ENCODE results near the gene CMIP.

The CMIP gene

DNA sequence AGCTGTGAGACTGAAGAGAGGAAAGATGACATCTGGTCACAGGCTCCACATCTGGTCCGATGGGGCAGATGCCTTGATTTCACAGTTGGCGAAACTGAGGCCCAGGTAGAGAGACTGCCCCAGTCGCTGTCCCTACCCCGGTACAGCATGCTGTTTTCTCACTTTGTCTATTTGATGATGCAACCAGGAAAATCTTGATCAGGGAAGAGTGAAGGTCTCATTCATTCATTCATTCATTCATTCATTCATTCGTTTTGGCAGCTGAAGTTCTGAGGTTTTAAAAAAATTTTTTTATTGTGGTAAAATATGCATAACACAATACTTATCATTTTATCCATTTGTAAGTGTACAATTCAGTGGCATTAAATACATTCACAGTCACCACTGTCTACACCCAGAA lies 19.7 kb downstream of the CMIP start:
- DNase-seq, result no peak

DNA sequence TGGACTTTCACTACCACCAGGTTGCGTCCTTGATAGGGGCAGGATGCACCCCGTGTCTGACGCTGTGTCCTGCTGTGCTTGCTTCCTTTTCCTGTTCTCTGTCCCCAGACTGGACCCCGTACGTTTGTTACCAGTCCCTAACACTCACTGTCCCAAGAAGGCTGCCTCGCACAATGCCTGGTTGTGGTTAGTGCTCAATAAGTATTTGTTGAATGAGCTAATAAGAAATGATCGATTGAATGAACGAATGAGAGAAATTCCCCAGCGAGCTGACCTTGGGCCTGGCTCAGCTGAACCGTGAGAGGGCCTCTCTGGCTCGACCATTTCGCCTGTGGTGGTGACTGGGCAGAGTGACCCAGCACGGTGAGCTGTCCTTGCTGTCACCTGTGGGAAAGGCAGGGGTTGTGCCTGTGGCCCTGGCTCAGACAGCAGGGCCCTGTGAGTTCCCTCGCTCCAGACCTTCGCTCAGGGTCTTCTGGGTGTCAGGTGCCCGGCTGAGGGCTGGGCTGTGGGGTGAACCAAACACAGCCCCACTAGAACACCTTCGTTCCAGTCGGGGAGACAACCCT lies 20.9 kb downstream of the CMIP start:
- DNase-seq, result no peak

DNA sequence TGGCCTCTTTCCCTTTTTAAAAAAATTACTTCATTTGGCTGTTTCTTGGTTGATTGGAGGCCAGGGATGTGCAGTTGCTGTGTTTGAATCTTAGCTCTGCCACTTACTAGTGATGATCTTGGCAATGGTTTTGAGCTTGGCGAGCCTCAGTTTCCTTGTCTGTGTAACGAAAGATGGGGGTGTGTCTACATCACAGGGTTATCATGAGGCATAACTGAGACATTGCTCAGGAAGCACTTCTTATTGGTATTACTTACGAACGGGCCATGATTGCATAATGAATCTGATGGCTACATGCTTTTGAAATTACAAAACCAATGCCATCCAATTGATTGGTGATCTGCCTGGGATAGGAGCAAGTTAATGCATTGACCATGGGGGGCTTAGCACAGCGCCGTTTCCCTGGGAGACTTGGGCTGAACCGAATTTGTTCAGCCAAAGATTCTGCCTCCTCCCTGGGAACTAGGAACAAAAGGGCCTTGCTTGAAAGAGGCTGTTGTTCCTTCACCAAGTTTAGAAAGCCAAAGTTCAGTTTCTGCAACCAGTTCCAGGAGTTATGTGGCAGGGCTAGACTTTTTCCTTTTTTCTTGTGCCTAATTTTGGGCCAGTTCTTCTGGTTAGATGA lies 21.9 kb downstream of the CMIP start:
- no peak for DNase-seq

DNA sequence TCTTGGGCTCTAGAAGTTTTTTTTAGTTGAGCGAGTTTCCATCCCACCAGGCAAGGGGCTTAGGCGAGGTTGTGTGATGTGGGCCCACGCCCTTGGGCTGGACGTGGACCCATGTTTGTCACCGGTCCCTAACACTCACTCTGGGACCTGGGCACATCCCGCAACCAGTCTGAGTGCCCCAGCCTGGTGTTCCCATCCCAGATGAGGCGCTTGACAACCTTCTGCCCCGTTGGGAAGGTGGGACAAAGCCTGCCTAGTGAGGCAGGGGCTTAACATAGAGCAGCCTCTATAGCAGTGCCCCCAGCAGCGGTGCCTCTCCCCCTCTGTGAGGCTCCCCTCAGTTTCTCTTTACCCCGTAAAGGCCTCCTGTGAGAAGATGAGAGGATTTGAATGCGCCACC lies 22.5 kb downstream of the CMIP start:
- no peak for DNase-seq

DNA sequence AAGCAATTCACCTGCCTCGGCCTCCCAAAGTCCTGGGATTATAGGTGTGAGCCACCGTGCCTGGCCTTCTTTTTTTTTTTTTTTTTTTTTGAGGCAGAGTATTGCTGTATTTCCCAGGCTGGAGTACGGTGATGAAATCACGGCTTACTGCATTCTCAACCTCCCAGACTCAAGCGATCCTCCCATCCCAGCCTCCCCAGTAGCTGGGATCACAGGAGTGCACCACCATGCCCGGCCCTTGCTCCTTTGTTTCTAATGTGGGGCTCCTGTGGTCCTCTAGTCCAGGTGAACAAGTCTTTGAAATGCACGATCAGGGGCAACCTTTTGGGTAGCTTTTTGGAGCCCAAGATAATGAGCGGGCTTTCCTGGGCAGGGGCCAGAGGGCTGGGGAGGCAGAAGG lies 23.2 kb downstream of the CMIP start:
- DNase-seq, result no peak

DNA sequence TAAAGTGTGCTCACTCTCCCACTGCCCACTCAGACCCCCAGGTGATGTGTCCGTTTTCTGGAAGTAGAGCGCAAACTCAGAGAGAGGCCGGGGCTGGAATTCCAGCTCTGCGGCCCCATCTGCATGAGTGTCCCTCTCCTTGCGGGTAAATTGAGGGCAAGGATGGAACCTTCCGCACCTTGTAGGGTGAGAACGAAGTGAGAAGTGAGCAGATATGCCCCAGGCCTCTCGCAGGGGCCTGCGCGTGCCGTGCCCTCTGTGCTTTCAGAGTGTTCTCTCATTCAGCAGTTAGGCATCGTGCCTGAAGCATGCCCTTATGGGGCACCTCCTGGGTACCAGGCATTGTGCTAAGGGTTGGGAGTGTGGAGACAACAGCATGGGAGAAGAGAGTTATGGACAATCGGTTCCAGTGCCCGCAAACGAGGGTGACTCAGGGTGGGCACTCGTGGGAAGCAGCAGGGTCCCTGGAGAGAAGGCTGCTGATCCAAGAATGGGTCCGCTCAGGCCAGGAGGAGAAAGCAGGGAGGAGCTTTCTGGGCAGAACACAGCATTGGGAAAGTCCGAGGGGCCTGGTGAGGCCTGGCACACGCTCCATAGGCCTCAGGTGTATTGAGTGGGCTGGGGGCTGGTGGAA lies 23.8 kb downstream of the CMIP start:
- DNase-seq, result no peak

DNA sequence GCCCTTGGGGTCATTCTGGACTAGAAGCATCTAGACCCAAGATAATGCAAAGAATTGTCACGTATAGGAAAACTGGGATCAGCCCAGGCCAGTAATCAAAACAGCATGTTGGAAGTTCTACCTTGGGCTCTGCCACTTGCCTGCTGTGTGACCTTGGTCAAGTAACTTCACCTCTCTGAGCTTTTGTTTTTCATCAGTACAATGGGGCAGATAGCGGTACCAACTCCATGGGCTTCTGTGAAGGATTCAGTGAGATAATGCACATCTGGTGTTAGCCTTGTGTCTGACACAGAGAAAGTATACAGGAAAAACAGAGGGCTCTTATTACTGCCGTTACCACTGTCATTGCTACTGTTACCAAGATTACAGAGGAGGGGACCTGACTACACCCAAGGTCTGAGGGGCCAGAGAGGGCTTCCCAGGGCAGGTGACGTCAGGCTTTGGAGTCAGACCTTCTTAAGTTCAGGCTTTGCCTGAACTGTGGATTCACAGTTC lies 24.6 kb downstream of the CMIP start:
- no peak for DNase-seq

DNA sequence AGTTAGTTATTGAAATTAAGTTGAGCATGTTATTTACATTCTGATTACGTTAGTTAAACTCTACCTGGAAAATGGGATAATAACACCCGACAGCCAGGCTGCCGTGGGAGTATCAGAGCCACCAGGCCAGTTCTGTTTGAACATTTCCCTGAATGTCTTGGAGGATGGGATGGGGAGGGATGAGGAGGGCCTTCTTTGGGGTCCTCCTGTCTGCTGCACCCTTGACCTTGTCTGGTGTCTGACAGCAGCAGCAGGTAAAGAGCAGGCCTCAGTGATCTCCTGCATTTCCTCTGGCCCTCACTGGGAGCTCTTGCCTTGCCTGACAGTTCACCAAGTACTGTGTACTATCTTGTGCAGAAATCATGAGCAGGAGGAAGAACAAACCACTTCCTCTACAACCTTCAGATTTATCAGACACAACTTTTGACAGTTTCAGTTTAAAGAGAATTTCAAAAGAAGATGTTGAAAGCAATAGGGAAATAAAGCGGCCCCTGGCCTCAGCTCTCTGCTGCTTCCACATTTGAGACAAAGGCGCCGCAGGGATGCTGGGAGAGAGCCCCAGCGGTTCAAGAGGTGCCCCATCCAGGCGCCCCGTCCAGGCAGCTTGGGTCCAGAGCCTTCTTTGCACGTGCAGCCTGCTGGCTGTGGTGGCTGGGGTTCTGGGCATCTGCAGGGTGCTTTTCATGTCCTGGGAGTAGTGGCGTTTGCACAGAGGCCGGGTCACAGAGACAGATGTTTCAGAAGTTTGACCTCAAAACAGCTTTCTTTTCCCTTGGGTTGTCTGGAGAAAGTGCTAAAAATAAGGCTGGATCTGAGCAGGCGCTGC lies 25.3 kb downstream of the CMIP start:
- DNase-seq, result no peak

DNA sequence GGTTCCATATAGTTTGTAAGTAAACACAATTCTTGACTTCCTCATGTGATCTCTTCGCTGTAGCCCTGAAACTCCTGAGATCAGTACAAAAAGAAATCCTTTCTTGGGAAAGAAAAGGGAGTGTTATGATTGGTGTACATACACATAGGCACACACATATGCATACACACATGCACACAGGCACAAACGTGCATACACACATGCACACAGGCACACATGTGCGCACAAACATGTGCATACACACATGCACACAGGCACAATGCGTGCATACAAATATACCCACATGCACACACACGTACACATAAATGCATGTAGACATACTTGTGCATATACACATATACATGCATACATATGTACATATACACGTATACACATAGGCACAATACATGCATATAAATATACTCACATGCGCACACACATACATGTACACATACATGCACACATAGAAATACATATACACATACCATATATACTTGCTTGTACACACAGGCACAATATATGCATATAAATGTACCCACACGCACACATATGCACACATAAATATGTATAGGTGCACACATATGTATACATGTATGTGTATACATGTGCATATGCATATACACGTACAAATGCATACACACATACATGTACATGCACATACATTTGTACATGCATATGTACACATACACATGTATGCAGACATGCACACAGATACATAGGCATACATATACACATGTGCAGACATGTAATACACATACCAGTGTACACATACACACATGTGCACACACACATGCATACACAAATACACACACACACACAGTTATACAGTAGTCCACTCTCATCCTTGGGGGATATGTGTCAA lies 26.4 kb downstream of the CMIP start:
- DNase-seq, result no peak

DNA sequence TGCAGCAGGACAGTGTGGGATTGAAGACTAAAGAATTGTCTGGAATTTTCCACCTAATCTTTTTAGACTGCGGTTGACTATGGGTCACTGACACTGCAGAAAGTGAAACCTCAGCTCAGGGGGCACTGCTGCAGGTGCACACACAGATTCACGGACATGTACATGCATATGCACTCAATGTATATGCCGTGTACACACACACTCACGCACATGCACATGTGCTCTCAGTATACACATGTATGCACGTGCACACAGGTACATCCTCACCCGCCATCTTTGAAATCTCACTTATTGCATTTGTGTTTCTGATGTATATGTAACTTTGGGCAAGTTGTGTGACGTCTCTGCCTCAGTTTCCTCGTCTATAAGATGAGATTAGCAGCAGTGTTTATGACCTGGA lies 27.3 kb downstream of the CMIP start:
- no peak for DNase-seq

DNA sequence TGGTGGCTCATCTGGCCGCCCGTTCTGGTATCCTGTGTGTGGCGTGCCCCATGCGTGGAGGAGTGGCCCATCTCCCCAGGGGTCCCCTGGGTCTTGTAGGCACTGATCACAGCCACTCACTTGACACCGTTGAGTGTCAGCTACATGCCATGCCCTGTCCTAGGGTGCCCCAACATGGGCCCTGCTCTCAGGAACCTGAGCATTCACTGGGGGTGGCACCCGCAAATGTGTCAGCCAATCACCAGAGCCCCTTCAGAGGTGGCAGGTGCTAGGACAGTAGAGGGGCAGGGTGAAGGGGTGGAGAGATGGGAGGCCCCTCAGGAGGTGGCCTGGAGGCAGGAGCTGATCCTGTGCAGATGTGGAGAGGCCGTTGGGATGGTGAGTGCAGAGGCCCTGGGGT lies 27.8 kb downstream of the CMIP start:
- DNase-seq, result no peak

DNA sequence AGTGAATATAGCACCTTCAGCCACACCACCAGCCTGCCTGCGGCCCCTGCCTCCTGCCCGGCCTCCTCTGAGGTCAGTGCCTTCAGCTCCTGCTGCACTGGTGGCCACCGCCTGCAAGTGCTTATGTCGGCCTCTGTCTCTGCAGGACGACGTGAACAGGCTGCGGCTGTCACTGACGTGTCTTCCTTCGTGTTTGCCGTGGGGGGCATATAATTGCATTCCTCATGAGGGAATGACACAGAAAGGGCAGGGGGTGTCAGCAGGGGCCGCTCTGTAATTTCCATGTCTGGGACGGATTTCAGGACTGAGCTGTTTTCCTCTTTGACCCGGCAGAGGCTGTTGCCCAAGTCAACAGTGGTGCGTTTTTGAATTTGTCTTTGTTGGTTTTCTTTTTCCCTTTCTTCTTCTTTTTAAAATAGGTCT lies 28.5 kb downstream of the CMIP start:
- no peak for DNase-seq

DNA sequence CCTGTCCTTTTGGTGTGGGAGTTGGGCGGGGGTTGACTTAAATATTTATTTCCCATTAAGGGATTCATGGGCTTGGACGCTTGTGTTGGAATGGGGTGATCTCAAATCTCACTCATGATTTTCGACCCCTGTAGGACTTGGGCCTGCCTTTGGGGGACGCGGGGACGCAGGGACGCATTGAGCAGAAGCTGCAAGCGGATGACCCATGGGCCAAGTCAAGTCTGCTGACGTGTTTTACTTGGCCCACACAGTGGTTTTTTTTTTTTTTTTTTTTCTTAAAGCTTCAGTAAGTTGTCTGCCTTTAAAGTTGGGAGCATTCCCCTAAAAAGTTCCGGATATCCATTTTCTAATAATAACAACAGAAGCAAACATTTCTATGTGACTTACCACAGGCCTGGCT lies 28.9 kb downstream of the CMIP start:
- no peak for DNase-seq

DNA sequence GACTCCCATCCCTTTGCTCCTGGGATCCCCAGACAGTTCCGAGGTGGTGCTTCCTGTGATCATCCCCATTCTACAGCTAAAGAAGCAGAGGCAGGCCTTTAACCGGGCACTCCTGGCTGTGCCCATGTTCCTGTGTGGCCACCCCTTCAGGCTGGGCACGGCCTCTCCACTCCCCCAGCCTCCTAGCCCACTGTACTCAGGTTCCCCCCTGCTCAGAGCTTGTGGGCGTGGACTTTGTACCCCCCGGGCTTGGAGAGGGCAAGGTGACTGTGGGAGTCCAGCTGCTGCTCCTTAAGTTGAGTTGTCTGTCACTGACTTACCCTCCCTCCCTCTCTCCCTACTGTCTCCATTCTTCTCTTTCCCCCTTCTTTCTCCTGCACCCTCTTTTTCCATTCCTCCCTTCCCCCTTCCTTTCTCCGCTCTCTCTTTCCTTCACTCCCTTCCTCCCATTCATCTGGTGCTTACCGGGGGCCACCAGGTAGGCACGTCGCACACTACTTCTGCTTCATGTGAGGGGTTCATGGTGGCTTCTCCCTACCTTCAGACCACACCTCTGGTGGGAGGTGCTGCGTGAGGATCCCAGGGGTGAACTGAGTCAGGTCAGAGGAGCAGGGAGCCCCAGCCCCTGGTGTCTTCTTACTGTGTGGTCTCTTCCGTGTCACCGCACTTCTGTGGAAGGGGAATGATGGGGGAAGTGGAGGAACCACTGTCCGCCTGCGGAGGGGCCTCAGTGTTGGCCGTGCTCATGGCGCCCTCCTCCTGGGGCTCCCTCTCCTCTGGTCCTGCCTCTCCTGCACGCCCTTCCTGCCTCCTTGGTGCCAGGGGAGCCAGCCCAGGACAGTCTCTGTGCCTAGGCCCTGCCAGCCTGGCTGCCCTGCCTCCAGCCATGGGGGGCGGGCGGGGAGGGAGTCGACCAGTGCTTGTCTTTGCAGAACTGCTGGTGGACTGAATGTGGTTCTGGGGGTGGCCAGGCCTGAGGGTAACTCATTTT lies 29.7 kb downstream of the CMIP start:
- DNase-seq, result no peak

DNA sequence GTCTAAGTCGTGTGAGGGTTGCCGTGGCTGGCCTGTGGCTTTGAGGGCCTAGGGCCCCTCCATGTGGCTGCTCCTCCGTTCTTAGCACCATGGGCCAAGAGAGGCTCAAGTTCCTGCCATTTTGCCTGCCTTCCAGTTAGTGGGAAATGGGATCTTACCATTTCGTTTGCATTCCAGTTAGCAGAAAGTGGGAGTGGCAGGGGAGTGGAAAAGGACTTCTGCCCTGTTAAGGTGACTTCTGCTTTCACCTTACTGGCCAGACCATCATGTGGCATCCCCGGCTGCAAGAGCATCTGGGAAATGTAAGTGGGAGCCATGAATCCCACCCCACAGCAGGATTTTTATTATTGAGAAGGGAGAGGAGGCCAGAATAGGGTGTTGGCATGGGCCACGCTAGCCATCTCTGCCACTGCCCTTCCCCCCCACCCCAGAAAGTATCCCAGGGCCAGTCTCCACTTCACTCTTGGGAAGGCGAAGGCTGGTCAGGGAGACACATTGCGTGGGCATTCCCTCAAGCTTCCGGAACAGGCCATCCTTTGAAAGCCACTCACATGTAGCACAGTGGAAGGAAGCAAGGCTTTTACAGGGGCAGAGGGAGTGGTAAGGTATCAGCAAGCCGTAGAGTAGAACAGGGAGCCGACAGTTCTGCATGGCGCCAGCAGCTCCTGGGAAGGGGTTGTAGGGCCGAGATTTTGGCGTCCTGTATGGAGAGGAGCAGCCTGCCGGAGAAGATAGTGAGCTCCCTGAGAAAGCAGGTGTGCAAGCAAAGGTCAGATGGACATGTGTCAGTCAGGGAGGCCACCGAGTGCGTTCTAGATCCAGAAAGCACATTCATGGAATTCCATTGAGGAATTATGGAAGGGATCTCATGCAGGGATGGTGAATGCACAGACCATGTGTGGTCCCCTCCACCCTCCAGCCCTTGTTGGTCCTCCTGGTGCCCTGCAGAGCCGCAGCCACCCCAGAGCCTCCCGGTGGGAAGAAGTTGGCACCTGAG lies 33.4 kb downstream of the CMIP start:
- DNase-seq, result no peak

DNA sequence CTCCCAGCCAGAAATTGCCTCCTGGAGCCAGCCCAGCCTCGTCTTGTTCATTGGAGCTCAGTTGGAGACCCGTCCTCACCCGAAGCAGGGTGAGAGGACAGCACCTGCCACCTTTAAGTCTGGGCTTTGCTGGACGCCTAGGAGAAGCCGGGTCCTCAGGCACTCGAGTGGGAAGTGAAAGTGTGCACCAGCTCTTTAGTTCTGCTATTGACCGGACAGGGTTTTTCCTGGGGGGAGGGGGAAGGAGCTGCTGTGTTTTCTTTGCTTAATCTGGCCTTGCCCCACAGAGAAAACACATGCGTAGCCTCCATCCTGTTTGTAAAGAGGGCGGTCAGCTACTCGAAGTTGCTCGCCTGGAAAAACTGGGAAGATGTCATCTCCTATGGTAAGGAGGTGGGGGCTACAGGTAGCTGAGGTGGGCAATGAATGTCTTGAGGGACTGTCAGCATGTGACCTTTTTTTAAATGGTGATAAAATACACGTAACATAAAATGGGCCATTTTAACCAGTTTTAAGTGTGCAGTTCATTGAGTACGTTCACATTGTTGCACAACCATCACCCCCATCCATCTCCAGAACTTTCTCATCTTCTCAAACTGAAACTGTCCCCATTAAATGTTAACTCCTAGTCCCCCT lies 34.4 kb downstream of the CMIP start:
- no peak for DNase-seq

DNA sequence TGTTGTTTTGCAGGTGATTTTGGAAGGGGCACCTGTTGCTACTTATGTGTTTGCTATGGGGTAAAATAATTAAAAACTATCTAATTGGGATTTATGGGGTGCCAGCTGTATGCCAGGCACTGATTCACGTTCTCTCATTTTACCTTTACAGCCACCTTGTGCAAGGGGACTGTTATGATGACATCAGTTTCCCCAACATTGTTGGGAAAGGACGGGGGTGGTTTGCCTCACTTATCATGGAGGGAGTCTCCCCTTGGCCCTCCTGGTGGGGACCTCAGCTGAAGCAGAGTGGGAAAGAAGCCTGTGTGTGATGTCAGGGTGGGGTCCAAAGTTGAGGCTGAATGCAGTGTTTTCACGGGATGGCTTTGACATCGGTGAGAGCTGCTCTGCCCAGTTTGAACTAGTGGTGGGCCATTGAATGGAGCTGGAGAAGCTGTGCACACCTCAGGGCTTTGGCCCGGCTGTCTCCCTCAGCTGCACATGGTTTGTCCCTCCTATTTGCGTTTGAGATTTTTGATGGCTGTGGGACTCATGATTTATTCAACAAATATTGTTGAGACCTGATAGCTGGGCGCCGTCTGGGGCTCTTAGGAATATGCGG lies 36.1 kb downstream of the CMIP start:
- no peak for DNase-seq

DNA sequence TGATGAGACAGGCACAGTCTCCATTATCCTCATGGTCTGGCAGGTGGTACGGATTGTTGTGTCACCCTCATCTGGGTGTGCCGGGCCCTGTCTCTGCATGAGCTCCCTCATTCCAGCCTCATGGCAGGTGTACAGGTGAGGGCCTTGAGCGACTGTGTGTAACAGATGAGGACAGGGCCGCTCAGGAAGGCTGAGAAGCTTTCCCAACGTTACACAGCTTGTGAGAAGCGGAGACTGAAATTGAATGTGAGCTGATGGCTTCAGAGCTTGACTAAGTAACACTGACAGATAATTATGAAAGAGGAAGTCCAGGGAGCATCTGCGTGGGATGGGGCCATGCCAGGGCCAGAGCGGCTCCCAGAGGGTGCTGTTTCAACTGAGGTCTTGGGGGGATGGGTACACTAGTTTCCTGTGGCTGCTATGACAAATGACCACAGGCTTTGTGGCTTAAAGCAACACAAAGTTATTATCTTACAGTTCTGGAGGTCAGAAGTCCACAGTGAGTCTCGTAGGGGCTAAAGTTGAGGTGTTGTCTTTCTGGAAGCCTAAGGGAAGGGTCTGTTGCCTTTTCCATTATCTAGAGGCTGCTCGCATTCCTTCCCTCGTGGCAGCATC lies 36.7 kb downstream of the CMIP start:
- no peak for DNase-seq

All from DMS153 (cell line).